HG03095 (cell line): Measurements from ENCODE around the gene UXT.
"Not testable (repeated sequence)": the region's sequence is repeated elsewhere in the genome, so short reads cannot be mapped to it uniquely, and the experiment has no call there.

Experiments
- ATAC-seq: cut with Tn5 transposase; IDR thresholded peaks from one replicate; pipeline ENCODE4 v1.9.1; 2021; ENCODE audit warnings: moderate library complexity; ENCODE audit not compliant: unreplicated experiment

Gene UXT

DNA sequence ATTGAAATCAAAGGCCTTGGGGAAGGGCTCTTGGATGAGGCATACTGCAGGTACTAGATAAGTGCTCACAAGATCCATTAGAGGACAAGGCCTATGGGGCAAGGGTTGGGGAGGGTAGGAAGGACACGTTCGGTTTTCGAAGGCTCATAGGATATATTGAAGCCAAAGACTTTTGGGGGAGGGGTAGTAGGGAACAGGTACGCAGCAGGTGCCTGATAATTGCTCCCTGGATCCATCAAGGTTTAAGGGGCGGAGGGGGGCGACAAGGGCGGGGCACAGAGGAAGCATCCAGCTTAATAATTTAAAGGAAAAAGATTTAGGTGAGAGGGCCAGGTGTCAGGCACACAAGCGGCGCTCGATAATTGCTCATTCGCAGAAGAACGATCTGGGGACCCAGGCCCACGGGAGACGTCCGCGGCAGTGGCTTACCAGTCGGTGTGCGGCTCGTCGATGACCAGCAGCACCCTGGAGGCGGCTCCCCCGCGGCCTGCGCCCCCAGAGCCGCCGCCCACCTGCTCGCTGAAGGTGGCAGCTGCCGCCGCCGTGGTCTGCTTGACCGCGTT lies 40.0 kb downstream of the UXT start:
- ATAC-seq, result no peak

DNA sequence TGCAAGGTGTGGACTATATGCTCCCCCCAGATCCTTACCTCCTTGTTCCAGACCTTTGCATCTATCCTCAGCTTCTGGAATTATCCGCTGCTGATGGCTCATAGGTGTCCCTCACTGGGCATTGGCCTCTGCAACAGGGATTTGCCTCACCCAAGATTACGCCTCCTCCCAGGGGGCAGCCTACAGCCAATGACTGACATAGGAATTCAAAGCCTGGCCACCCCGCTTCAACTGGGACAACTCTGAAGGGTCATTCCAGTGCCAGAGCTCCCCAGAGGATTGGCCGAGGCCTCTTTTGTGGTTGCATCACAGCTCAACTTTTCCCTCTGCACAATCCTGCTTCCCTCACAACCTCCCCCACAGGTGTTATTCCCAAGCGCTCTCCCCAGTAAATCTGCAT lies 44.4 kb downstream of the UXT start:
- no peak for ATAC-seq

GRCh38 chrX:47613082-47613481 lies 45.9 kb downstream of the UXT start:
- no peak for ATAC-seq

GRCh38 chrX:47612418-47612817 lies 46.6 kb downstream of the UXT start:
- no peak for ATAC-seq

DNA sequence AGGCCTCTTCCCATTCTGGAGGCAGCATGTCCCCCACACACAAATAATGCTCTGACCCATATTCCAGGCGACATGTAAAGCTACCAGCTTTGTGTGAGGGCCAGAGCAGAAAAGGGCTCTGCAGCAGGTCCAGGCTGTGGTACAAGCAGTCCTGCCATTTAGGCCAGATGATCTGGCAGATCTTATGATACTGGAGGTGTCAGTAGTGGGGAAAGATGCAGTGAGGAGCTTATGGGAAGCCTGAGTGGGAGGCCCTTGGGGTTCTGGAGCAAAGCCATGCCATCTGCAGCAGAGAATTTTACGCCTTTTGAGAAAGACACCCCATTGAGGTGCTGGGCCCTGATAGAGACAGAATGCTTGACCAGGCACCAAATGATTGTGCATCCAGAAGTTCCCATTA lies 47.1 kb downstream of the UXT start:
- ATAC-seq, result no peak

- no peak for ATAC-seq
These were observed 47.5 kb downstream of the UXT start for GRCh38 chrX:47611489-47611888.

DNA sequence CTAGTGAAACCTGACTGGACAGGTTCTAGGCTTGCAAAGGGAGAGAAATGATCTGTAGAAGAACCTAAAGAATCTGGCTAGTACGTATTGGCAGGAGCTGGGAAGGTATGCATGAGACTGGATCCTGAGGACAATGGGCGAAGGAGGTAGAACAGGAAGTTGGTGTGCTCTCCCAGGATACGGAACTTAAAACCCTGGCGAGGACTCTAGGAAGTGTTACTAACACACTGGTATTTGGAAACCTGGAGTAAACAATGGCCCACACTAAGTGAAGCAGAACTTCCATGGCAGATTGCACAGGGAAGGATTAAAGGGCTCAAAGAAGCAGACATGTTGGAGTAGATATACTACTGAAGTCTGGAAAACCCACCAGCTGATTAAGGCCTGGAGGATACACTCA lies 48.5 kb downstream of the UXT start:
- ATAC-seq, result no peak

DNA sequence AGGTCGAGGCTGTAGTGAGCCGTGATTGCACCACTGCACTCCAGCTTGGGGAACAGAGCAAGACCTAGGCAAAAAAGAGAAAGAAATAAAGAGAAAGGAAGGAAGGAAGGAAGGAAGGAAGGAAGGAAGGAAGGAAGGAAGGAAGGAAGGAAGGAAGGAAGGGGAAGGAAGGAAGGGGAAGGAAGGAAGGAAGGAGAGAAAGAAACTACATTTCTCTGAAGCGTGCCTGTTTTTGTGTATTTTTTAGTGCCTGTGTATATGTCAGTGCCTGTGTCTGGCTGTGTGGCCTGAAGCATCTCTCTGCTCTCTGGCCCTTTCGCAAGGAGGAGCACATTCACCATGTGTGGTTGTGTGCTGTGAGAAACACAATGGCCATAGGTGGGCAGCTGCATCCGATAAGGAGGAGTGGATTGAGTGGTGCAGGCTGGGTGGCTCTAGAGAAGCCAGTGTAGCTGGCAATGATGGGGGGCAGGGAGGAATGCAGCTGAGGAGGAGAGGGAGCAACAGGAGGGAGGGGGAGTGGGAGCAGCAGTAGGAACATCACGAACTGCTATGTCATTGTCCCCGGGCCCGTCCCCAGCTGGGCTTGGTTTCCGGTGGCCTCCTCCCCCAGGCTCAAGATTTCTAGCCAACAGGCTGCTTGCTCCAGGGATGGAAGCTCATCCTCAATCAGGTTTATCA lies 50.7 kb downstream of the UXT start:
- ATAC-seq, result no peak

GRCh38 chrX:47607091-47607490 lies 51.9 kb downstream of the UXT start:
- no peak for ATAC-seq

- ATAC-seq, result no peak
These were observed 54.0 kb downstream of the UXT start for GRCh38 chrX:47605024-47605423.

- ATAC-seq, result not testable (repeated sequence)
These were observed 55.9 kb downstream of the UXT start for GRCh38 chrX:47603125-47603524.
